GM10266 (cell line): Measurements from ENCODE around the gene PNPLA3.
A peak's percentile ranks its signal among the peaks of the same experiment; 100 is the strongest.

Source experiments
- DNase-seq: peaks from one replicate; pipeline ENCODE4 v3.0.0; 2012; ENCODE audit errors: extremely low spot score
- CTCF ChIP-seq: IDR thresholded peaks from 2 replicates; pipeline ENCODE4 v1.5.1; 2012; ENCODE audit warnings: mild to moderate bottlenecking, low read depth; ENCODE audit not compliant: control insufficient read depth, insufficient read depth; ENCODE audit errors: missing control alignments

PNPLA3 gene

GRCh38 chr22:43919106-43919973, 4.3 kb upstream of the PNPLA3 start:
- no peak for DNase-seq
- no peak for TF ChIP-seq CTCF

- TF ChIP-seq CTCF = no peak
- DNase-seq = no peak
These were observed 2.2 kb upstream of the PNPLA3 start for GRCh38 chr22:43921370-43921769.

- no peak for DNase-seq
- TF ChIP-seq CTCF = no peak
These were observed 1.5 kb upstream of the PNPLA3 start for GRCh38 chr22:43922123-43922522.

DNA sequence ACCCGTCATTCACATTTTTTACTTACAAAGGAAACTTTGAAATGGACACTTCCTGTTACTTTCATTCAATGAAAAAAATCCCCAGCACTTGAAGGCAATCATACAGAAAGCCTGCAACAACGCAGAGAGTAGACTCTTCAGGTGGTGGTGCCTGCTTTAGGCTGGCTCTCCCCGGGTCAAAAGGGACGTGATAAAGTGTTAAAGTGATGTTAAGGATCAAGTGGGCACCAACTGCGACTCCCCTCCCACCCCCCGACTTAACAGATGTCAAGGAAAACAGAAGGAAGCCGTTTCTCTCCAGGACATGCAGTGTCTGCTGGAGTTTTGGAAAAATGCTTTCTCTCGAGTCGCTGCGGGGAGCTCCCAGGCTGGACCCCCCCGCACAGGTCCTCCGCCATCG, 414 bp upstream of the PNPLA3 start:
- peak; percentile 49 for DNase-seq
- no peak for TF ChIP-seq CTCF

DNA sequence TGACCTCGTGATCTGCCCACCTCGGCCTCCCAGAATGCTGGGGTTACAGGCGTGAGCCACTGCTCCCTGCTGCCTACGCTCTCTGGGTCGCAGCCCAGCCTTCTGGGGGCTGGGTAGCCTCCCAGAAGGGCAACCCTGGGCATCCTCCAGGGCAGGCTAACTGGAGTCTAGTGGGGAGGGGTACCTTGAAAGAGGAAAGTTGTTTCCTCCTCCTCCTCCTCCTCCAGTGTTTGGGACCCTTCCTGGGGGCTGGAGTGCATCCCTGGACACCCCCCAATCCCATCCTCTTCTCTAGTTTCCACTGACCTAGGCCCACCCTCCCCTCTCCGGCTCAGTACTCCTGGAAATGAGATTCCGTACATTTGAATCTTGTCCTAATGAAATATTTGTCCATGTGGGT, 1.3 kb downstream of the PNPLA3 start:
- no peak for DNase-seq
- TF ChIP-seq CTCF = no peak

DNA sequence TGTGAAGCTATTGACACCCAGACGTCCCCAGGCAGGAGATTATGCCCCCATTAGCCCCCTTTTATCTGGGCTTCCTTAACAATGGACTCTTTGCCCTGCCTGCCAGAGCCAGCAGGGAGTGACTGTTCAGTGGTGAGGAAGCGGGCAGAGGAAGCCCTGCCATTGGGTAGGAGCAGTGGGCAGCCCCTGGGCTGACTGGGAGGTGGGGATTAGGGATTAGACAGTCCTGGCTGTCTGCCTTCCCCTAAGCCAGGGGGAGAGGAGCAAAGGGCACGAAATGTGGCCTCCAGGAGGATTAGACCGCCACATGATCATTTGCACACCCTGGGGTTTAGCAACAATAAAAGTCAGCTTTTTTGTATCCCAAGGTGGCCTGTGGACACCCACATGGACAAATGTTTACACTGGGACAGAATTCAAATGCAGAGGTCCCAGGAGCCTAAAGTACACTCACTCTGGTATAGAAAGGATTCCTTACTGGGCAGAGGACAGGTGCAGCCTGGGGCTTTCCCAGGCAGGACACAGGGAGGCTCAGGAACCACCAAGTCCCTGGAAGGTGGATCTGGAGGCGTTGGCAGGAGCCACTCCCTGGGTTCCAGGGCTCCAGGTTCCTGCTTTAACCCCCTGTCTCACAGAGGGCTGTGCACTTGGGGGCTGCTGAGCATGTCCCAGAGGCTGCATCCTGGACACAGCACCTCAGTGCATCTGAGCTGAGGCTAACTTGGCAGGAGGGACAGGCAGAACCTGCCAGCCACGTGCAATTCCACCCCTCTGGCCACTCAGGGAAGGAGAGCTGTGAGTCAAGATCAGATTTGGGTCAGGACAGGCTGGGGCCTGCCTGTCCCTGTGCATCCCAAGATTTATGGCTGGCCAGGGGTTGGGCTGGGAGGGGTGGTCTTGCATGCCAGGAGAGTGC, 2.1 kb downstream of the PNPLA3 start:
- no peak for DNase-seq
- no peak for TF ChIP-seq CTCF
